Panc1 (cell line): ENCODE results near the gene FHOD1.

Source experiments
- POLR2AphosphoS5 ChIP-seq: IDR thresholded peaks from 2 replicates; pipeline ENCODE4 v1.6.1; 2012; ENCODE audit warnings: mild to moderate bottlenecking, low read depth, low read length, moderate library complexity
- REST ChIP-seq, 2 experiments: IDR thresholded peaks; 2 replicates each; pipeline ENCODE4 v1.6.1; 2011 to 2012; ENCODE audit warnings: low read depth in 2 of 2, control low read depth in 1 of 2, low read length in 1 of 2, mild to moderate bottlenecking in 1 of 2, moderate library complexity in 1 of 2; ENCODE audit not compliant: insufficient read depth in 1 of 2
- TCF7L2 ChIP-seq: IDR thresholded peaks from 2 replicates; pipeline ENCODE4 v1.6.1; 2011; ENCODE audit warnings: mild to moderate bottlenecking, low read depth, low read length, inconsistent platforms
- TF ChIP-seq, protein P1 (sequence below): fragments of 450-650 bp; IDR thresholded peaks from 2 replicates; pipeline ENCODE4 v1.5.1; 2017; ENCODE audit warnings: mild to moderate bottlenecking

DNA sequence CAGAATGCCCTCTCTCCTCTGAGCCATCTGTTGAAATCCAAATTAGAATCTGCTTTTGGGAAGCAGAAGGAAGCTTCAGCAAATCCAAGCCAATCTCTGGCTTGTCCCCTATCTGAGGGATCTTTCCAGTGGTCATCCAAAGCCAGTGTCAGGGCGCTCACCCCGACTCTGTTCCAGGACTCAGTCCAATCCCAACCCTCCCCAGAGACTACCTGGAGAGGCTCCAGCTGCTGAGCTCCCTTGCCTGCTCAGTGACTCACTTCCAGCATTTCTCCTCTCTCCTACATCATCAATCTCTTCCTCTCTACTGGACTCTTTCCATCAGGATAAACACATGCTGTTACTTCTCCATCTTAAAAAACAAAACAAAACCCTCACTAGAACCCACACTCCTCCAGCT lies 65.9 kb downstream of the FHOD1 start:
- TF ChIP-seq, protein P1, sequence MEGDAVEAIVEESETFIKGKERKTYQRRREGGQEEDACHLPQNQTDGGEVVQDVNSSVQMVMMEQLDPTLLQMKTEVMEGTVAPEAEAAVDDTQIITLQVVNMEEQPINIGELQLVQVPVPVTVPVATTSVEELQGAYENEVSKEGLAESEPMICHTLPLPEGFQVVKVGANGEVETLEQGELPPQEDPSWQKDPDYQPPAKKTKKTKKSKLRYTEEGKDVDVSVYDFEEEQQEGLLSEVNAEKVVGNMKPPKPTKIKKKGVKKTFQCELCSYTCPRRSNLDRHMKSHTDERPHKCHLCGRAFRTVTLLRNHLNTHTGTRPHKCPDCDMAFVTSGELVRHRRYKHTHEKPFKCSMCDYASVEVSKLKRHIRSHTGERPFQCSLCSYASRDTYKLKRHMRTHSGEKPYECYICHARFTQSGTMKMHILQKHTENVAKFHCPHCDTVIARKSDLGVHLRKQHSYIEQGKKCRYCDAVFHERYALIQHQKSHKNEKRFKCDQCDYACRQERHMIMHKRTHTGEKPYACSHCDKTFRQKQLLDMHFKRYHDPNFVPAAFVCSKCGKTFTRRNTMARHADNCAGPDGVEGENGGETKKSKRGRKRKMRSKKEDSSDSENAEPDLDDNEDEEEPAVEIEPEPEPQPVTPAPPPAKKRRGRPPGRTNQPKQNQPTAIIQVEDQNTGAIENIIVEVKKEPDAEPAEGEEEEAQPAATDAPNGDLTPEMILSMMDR = no peak
- no peak for TF ChIP-seq TCF7L2
- TF ChIP-seq REST (IDR thresholded peaks at IDR 0.05; ENCODE audit: insufficient read depth in 1 of 2, low read depth in 2 of 2, low read length in 1 of 2) = no peak
- TF ChIP-seq POLR2AphosphoS5 = no peak
